ENCODE data around the gene SERPINB12. TPM values are rescaled to one million over a fixed set of nuclear protein-coding genes. Genes with fewer than 3 reads are reported as not detected.

The SERPINB12 gene
- total RNA-seq, 2 donors from 2014 or later, result not detected

Other genes starting within 250 kb of the SERPINB12 start
- 100 to 1,000 TPM in 1 of 2 donors, 10 to 100 TPM in 1; 98.3 to 133 TPM for gene BCL2, start 222.6 kb upstream of the SERPINB12 start, total RNA-seq
- gene KDSR, start 175.2 kb upstream of the SERPINB12 start, total RNA-seq, result 10 to 100 TPM; 69.6 to 81.0 TPM
- 10 to 100 TPM; 70.8 to 75.5 TPM for gene VPS4B, start 119.9 kb upstream of the SERPINB12 start, total RNA-seq
- gene SERPINB5, start 65.4 kb upstream of the SERPINB12 start, total RNA-seq, result not detected
- not detected for gene SERPINB13, start 45.0 kb downstream of the SERPINB12 start, total RNA-seq
- gene SERPINB4, start 101.9 kb downstream of the SERPINB12 start, total RNA-seq, result not detected
- gene SERPINB3, start 119.5 kb downstream of the SERPINB12 start, total RNA-seq, result not detected
- gene SERPINB11, start 160.6 kb downstream of the SERPINB12 start, total RNA-seq, result not detected
- gene SERPINB7, start 233.0 kb downstream of the SERPINB12 start, total RNA-seq, result not detected

Data from activated T-cell treated with anti-CD3 and anti-CD28 coated beads, Interleukin-2, amount 50 U/mL, for 72 hours (primary cell).